Neural cell (in vitro differentiated cells): ENCODE data around the gene C3orf70.

ENCODE experiments used
- CTCF ChIP-seq: fragments of 450-650 bp; IDR thresholded peaks from 2 replicates; pipeline ENCODE4 v1.5.1; 2014; ENCODE audit warnings: antibody characterized with exemption, mild to moderate bottlenecking, moderate library complexity; ENCODE audit not compliant: poor library complexity, severe bottlenecking
- EP300 ChIP-seq: fragments of 450-650 bp; conservative IDR thresholded peaks from 2 replicates; pipeline ENCODE4 v1.6.1; 2014; ENCODE audit warnings: antibody characterized with exemption, mild to moderate bottlenecking, moderate library complexity; ENCODE audit not compliant: poor library complexity, severe bottlenecking
- POLR2AphosphoS5 ChIP-seq: IDR thresholded peaks from 2 replicates; pipeline ENCODE4 v1.6.1; 2012
- RAD21 ChIP-seq: fragments of 450-650 bp; conservative IDR thresholded peaks from 2 replicates; pipeline ENCODE4 v1.6.1; 2014; ENCODE audit warnings: antibody characterized with exemption, mild to moderate bottlenecking, moderate library complexity
- SMC3 ChIP-seq: fragments of 450-650 bp; conservative IDR thresholded peaks from 2 replicates; pipeline ENCODE4 v1.6.1; 2014; ENCODE audit warnings: antibody characterized with exemption, mild to moderate bottlenecking, moderate library complexity; ENCODE audit not compliant: poor library complexity

GRCh38 chr3:185046603-185047002 lies 106.3 kb downstream of the C3orf70 start:
- TF ChIP-seq CTCF: no peak
- TF ChIP-seq POLR2AphosphoS5: no peak
- TF ChIP-seq RAD21: no peak
- TF ChIP-seq EP300: no peak
- TF ChIP-seq SMC3: no peak
